22Rv1 (cell line): Measurements from ENCODE around the gene ZFR2.
"Not testable (repeated sequence)": the region's sequence is repeated elsewhere in the genome, so short reads cannot be mapped to it uniquely, and the experiment has no call there.

ENCODE experiments used
- H3K27ac ChIP-seq: fragments of 450-650 bp; 2 replicates; pipeline ENCODE4 v1.5.1; 2017
- ZFX ChIP-seq: fragments of 450-650 bp; IDR thresholded peaks from 2 replicates; pipeline ENCODE4 v1.6.1; 2017; ENCODE audit warnings: antibody characterized with exemption, borderline replicate concordance
- TF ChIP-seq, protein P1 (sequence below): fragments of 450-650 bp; IDR thresholded peaks from 2 replicates; pipeline ENCODE4 v1.5.1; 2017; ENCODE audit warnings: mild to moderate bottlenecking

The ZFR2 gene

DNA sequence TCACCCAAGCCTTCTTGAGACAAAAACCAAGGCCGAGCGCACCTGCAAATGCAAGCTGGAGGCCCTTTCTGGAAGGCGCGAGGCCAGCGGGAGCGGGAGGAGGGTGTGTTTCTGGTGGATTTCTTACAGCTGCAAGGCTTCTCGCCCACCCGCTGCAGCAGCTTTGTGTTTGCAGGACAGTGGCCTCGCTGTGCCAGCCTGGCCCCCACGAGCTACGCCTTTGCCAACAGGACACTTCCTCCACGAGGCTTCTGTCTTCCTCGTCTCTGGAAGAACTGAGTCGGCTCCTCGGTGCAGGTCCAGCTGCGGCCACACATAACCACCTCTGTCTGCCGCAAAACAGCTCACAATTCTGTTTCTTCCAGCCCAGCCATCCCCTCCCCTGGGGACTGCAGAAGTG, 21.8 kb upstream of the ZFR2 start:
- TF ChIP-seq, protein P1, sequence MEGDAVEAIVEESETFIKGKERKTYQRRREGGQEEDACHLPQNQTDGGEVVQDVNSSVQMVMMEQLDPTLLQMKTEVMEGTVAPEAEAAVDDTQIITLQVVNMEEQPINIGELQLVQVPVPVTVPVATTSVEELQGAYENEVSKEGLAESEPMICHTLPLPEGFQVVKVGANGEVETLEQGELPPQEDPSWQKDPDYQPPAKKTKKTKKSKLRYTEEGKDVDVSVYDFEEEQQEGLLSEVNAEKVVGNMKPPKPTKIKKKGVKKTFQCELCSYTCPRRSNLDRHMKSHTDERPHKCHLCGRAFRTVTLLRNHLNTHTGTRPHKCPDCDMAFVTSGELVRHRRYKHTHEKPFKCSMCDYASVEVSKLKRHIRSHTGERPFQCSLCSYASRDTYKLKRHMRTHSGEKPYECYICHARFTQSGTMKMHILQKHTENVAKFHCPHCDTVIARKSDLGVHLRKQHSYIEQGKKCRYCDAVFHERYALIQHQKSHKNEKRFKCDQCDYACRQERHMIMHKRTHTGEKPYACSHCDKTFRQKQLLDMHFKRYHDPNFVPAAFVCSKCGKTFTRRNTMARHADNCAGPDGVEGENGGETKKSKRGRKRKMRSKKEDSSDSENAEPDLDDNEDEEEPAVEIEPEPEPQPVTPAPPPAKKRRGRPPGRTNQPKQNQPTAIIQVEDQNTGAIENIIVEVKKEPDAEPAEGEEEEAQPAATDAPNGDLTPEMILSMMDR = no peak
- H3K27ac ChIP-seq = no peak overlapping the region

DNA sequence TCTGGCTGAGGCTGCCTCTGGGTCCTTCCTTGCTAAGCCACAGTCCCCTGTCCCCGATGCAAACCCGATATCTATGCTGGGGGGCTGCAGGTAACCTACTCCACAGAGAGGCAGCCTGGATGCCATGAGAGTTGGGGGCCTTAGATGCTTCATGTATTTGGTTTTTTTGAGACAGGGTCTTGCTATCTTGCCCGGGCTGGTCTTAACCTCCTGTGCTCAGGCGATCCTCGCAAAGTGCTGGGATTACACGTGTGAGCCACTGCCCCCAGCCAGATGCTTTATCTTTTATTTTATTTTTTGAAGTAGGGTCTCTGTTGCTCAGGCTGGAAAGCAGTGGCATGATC, 13.2 kb upstream of the ZFR2 start:
- no peak overlapping the region for H3K27ac ChIP-seq
- TF ChIP-seq, protein P1 = no peak
- no peak for TF ChIP-seq ZFX

DNA sequence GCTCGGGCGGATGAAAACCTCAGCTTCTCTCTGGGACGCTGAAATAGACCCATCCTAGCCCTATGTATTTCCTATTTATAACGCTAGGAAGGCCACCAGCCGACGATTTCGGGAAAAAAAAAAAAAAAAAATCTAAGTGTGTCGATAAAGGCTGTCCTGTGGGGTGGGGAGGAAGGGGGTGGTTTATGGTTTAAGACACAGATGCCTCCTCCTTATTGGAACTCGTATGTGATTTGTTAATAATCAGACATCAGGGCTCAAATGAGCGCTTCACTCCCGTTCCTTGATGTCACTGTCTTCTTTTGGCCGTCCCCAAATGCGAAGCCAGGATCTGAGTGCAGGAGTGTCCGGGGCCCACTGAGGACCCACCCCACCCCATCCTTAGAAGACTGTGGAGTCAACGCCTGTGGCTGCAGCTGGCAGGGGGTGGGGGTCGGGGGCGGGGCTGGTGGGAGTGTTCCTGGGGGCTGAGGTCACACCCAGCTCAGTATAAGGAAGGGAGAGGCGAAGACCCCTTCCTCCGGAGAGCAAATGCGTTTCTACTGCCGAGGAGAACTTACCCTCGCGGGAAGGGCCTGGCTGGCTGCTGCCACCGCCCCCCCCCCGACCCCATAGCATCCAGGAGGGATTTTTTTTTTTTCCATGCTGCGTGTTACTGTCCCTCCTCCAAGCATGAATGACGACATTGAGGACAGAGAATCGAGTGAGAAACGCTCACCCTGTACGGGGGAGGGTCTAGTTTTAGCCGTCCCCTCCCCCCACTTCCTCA, 12.6 kb upstream of the ZFR2 start:
- TF ChIP-seq, protein P1 = no peak
- no peak for TF ChIP-seq ZFX
- H3K27ac ChIP-seq = peak overlapping the region; percentile 35; the same call in 1 of the 2 replicates

DNA sequence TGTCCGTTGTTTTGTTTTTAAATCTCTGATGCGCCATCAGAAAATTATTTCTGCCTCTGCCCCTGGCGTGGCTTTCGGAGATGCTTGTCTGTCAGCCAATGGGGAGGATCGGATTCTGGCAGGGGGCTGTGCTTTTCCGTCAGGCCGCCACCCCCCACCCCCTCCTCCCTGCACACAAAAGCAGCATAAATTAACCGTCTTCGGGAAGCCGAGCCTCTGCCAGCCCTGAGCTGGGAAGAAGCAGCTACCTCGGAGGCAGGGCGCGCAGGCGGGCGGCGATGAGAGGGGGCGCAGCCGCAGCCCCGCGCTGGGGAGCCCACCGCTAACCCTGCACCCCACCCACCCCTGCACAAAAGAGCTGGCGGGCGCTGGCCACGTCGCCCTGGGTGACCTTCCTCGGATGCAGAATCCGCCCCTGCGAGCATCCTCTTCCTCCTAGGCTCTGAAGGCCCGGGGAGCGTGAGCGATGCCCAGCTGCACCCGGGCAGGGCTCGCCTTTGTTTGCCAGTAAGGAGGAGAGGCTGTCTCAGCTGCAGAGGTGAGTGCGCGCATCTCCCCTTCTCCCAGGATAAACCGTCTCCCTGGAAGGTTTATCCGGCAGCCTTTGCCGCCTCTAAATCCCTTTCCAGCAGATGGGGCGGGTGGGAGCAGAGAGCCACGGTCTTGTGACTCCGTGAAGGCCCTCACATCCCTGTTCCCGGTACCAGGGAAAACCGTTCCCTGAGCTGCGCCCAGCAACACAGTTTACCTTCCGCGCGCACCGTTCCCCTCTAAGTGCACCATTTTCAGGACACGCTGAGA, 11.8 kb upstream of the ZFR2 start, which contains the start of gene ATCAY:
ATCAY (plus strand) TSS at position 215 of the 801 bp plus-strand sequence. CDS start 5,083 bp downstream, outside the sequence.
- H3K27ac ChIP-seq = peak within 1 kb of the TSS; percentile 35
- TF ChIP-seq ZFX = no peak
- TF ChIP-seq, protein P1 = no peak

DNA sequence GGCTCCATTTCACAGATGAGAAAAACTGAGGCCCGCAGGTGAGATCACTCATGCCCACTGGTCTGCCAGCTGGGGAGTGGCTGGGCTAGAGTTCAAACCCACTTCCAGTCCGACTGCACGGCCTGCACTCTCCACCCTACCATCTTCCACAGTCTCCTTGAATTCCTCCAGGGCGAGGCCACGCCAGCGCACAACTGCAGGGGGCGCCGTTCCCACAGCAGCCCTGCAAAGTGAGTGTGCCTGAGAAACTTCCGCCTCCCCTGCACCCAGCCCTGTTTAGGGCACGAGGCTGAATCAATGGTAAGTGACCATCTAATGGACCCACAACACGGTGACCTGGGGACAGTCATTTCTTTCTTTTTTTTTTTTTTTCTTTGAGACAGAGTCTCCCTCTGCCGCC, 10.8 kb upstream of the ZFR2 start:
- TF ChIP-seq, protein P1 = peak; percentile 55
- TF ChIP-seq ZFX = no peak
- 0 out of 2 replicates have a peak overlapping the region, but pooled peaks have one; percentile 35 for H3K27ac ChIP-seq

DNA sequence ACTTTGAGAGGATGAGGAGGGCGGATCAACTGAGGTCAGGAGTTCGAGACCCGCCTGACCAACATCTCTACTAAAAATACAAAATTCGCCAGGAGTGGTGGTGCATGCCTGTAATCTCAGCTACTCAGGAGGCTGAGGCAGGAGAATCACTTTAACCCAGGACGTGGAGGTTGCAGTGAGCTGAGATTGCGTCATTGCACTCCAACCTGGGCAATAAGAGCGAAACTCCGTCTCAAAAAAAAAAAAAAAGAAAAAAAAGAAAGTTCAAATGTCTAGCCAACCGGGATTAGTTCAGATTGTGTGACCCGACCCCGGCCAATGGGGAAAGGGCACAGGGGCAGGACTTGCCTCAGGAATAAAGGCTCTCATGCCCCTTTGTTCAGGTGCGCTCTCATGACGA, 5.9 kb upstream of the ZFR2 start:
- H3K27ac ChIP-seq = not testable (repeated sequence)

DNA sequence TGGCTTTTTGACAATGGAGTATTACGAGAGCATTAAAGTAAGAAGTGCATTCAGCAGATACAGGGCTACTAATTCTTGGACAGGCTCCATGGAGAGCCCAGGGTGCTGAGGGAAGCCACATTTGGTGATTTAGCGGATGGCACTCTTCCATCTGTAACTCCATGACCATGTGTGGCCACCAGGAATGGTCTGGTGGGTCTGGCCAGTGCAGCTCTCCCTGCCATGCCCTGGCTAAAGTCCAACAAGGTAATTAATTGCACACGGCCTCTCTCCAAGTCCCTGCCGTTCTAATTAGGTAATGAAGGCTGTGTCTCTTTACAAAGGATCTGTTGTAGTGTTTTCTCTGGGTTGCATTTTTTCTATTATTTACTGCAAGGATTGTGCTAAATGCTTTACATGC, 4.3 kb upstream of the ZFR2 start:
- TF ChIP-seq, protein P1 = no peak
- no peak for TF ChIP-seq ZFX
- no peak overlapping the region for H3K27ac ChIP-seq
